Muscle of back (tissue), 11 donors: Measurements from ENCODE around the gene NAPA. TPM values are rescaled to one million over a fixed set of nuclear protein-coding genes. Genes with fewer than 3 reads are reported as not detected.

ENCODE experiments used
- DNase-seq, 3 donors: peaks; one replicate each; pipeline versions ENCODE4 v3.0.0 to v3.0.0-alpha.2; 2013
- polyA plus RNA-seq, 10 donors: library from polyadenylated mRNA; unstranded; fragments of 120-200 nt; gene quantifications; one replicate each; pipeline ENCODE4 v1.2.1, GENCODE V29; 2013; ENCODE audit not compliant: insufficient read length in 10 of 10

Gene NAPA
- polyA plus RNA-seq, 10 donors = 79.3 to 104 (median 83.2) TPM

GRCh38 chr19:47503826-47504150 is 11.1 kb downstream of the NAPA start:
- no peak for DNase-seq

DNA sequence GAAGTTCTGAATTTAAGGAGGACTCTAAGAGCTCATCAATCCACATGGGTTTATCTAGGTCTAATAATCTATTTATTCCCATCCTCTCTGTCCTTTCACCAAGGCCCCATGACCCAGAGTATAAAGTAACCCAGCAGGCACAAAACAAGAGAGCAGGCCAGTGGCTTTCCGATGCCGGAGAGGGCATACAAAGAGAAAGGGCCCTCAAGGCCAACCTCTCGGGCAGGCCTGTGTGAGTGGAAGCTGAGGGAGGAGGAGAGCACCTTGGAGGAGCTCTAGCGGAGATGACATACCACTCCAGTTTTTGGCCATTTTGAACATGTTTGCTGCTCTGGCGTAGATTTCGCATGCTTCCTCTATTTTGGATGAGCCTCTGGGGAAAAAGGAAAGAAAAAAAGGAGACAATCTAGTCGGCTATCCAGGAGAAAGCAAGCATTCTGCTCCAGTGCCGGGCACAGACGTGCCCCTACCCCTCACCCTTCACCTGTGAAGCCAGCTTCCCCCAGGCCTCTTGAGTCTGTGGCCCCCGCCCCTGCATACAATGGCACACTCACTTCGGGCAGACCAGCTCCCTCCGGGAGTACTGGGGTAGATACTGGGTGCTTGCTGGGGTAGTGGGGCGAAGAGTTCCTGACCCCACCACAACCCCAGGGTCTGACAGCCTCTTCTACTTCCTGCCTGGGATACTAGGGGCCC is 11.6 kb downstream of the NAPA start:
- DNase-seq = no peak

GRCh38 chr19:47499863-47500830 is 14.7 kb downstream of the NAPA start:
- no peak for DNase-seq

- DNase-seq = no peak
Measured at GRCh38 chr19:47499371-47499770, 15.5 kb downstream of the NAPA start.

DNA sequence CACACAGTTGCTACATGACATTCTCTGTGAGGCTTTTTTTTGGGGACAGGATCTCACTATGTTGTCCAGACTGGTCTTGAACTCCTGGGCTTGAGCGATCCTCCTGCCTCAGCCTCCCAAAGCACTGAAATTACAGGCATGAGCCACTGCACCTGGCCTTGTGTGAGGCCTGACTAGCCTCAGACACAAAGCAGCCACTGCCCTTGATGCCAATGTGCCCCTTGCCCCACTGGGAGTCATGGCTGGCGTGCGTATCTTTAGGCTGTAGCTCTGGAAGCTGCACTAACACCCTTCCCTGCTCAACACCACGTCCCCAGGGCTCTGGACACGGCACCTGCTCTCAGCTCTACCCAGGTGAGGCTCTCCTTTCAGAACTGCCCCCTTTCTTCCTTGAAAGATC is 16.3 kb downstream of the NAPA start:
- DNase-seq = no peak

DNA sequence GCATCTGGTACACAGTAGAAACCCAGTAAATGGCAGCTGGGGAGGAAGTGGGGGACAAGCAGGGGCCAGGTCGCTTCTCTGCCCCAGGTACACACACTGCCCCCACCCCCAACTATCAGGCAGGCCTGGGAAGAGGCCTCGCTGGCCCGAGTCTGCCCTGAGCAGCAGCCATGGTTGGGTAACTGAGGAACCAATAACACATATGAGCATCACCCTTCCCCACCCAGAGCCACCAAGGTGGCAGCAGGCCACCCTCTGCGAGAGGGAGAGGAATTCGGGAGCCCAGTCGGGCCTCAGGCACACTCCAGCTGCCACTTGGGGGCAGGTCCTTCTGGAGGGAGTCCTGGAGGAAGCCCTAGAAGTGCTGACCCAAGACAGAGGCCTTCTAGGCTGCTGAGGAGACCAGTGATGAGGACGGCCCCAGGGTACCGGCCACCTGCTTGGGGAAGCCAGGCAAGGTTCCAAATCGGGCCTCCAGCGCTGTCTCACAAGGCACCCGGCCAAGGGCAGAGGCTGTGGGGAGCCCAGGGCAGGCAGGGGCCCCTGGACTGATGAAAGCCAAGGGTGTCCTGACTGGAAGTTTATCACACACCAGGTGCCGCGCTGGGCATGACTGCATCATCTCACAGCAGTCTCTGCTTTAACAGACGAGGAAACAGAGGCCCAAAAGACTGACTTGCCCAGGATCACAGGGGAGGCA is 16.9 kb downstream of the NAPA start:
- DNase-seq = no peak

- DNase-seq = no peak
Measured at GRCh38 chr19:47497050-47497766, 17.7 kb downstream of the NAPA start.

GRCh38 chr19:47495478-47496372 is 19.1 kb downstream of the NAPA start:
- no peak for DNase-seq

- peak; percentile 57 to 74 (median 63) for DNase-seq
Measured at GRCh38 chr19:47494729-47495128, 20.1 kb downstream of the NAPA start.

DNA sequence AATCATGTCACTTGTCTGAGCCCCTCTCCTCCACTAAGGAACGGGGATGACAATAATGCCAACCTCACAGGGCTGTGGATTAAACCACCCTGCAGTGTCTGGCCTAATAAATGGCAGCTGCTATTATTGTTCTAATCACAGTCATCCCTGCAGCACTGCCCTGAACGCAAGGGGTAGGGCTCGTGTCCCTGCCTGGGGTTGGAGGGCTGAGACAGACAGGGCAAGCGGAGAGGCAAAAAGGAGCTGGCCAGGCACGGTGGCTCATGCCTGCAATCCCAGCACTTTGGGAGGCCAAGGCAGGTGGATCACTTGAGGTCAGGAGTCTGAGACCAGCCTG is 20.7 kb downstream of the NAPA start:
- no peak for DNase-seq

DNA sequence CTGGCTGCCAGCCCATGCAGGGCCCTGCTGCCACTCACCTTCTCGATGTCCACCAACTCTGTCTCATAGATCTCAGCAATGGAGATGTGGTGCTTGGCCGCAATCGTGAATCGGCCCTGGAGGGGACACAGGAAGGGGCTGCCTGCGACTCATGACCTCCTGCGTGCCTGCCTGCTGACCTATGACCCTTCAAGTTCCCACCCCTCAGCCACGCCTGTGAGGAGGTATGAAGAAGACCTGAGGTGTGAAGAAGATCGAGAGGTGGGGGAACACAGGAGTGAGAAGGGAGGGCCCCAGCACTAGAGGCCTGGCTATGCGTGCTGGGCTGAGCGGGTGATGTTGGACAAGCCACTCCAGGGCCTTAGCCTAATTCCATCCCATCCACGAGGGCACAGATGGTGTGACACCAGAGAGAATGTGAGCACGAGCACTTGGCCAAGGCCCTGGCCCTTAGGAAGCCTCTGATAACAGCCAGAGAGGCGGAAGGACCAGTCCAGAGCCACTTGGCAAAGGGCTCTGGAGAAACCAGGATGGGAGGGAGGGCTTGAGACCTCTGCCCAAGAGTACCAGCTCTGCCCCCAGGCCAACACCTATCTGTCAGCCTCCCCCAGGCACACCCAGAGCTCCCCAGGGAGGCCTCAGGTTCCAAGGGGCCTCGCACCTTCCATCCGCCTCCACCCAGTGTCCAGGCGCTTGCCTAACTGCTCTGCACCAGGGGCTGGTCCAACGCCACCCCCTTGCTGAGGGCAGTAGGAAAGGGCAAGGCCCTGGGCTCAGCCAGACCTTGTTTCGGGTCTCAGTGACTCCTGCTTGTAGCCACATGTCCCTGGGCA is 21.3 kb downstream of the NAPA start:
- no peak for DNase-seq

GRCh38 chr19:47492571-47493377 is 22.1 kb downstream of the NAPA start:
- no peak for DNase-seq

- no peak for DNase-seq
Measured at GRCh38 chr19:47492137-47492533, 22.7 kb downstream of the NAPA start.

GRCh38 chr19:47491358-47492136 is 23.3 kb downstream of the NAPA start:
- no peak for DNase-seq

DNA sequence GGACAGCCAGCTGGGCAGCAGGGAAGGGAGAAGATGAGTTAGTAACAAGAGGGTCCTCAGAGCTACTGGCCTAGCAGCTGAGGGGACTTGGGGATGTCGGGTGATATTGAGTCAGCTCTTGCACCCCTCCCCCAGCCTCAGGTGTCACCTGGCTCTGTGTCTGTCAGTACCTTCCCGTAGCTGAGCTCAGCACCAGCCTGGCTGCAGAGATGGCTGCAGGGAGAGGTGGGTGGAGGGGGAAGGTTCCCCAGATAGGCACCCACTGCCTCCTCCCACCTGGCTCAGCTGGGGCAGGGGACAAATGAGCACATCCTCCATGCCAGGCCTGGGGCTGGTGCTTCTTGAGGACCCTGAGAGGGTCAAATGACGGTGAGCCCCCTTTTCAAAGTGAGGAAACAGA is 24.0 kb downstream of the NAPA start:
- no peak for DNase-seq

DNA sequence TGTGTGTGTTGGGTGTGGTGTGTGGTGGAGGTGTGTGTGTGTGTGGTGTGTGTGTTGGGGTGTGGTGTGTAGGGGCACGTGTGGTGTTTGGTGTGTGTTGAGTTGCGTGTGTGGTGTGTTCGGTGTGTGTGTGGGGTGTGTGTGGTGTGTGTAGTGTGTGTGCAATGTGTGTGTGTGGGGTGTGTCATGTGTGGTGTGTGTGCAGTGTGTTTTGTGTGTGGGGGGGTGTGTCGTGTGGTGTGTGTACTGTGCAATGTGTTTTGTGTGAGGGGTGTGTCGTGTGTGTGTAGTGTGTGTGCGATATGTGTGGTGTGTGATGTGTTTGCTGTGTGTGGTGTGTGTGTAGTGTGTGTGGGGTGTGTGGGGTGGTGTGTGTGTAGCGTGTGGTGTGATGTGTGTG is 24.8 kb downstream of the NAPA start:
- DNase-seq = no peak

DNA sequence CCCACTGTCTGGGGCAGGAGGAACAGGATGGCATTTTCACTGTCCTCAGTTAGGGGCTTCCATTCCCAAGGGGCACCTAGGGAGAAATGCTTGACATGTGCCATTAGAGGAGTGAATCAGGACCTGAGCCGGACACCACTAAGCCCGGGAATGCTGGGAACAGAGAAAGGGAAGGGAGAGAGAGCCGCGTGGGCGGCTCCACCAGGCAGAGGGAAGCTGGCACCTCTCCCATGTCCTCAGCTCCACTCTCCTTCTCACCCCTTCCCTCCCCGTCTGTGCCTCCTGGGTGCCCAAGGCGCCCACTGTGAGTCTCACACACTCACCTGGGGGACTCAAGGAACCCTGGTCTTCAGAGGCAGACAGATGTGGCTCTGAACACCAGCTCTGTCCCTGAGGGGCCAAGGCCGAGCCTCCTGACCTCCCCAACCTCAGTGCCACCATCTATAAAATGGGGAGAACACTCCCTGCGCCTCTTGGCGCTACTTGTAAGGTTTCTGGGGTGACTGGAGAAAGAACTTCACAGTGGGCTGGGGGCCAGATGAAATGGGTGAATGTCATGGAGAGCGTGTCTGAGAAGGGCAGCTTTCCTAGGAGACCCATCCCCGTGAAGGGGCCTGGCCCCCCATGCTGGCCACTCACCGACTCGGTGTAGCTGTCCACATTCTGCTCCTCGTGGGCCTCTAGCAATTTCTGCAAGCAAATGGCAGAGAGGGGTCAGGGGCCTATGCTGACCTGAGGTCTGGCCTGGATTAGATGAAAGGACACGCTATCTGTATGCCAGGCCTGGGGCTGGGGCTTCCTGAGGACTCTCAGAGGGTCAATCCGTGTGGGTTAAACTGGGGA is 25.6 kb downstream of the NAPA start:
- DNase-seq = no peak
